Measurements from ENCODE around the gene MALAT1. TPM values are rescaled to one million over a fixed set of nuclear protein-coding genes. Genes with fewer than 3 reads are reported as not detected.
A peak's percentile ranks its signal among the peaks of the same experiment; 100 is the strongest.
"Not testable (repeated sequence)": the region's sequence is repeated elsewhere in the genome, so short reads cannot be mapped to it uniquely, and the experiment has no call there.

Gene MALAT1
- total RNA-seq, 2 donors from 2014 or later, result 6,610 to 7,236 TPM

DNA sequence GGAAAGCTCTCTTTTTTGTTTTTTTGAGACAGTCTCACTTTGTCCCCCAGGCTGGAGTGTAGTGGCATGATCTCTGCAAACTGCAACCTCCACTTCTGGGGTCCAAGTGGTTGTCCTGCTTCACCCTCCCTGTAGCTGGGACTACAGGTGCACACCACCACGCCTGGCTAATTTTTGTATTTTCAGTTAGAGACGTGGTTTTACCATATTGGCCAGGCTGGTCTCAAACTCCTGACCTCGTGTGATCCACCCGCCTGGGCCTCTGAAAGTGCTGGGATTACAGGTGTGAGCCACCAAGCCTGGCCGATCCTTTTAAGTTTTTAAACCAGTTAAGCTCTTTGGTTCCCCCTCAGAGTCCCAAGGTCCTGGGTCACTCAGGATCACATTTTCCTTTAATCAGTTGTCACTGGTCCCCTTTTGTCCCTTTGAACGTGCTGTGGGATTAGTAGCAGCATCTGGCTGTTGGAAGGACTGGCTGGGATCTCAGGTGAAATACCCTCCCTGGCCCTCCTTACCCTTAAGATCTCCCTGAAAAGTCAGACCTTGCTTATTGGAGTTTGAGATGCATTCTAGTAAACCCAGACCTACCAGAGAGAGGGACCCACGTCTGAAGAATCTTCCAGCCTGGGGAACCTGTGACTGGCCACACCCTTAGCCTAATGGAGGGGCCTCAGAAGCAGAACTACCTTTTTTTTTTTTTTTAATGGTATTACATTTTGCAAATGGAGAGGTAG, 8.1 kb downstream of the MALAT1 start:
- Mint-ChIP-seq H3K4me1 (ENCODE audit: low read depth in 2 of 2) (peaks cover 56 to 57% of the 10 kb centered on the region in 2 donors), H3K36me3 (peaks cover 31% of the 10 kb centered on the region), H3K27ac (no peak overlapping the region), H3K27me3 (no peaks in the 10 kb centered on the region), H3K9me3 (no peaks in the 10 kb centered on the region), H3K4me3 (no peak overlapping the region)
- peak in 1 of 2 donors; percentile 9 for ATAC-seq
- no peak for DNase-seq (ENCODE audit: low spot score)

GRCh38 chr11:65512311-65512710, 13.5 kb downstream of the MALAT1 start:
- not testable (repeated sequence) for DNase-seq (ENCODE audit: low spot score); H3K9me3 Mint-ChIP-seq; ATAC-seq; H3K27me3 Mint-ChIP-seq; H3K36me3 Mint-ChIP-seq; H3K4me3 Mint-ChIP-seq; H3K27ac Mint-ChIP-seq
- H3K4me1 Mint-ChIP-seq (ENCODE audit: low read depth in 2 of 2), result peaks cover 19 to 22% of the 10 kb centered on the region in 2 donors

- Mint-ChIP-seq H3K4me3 (no peak overlapping the region), H3K9me3 (no peaks in the 10 kb centered on the region)
Observed at GRCh38 chr11:65516135-65516968, 17.5 kb downstream of the MALAT1 start.

DNA sequence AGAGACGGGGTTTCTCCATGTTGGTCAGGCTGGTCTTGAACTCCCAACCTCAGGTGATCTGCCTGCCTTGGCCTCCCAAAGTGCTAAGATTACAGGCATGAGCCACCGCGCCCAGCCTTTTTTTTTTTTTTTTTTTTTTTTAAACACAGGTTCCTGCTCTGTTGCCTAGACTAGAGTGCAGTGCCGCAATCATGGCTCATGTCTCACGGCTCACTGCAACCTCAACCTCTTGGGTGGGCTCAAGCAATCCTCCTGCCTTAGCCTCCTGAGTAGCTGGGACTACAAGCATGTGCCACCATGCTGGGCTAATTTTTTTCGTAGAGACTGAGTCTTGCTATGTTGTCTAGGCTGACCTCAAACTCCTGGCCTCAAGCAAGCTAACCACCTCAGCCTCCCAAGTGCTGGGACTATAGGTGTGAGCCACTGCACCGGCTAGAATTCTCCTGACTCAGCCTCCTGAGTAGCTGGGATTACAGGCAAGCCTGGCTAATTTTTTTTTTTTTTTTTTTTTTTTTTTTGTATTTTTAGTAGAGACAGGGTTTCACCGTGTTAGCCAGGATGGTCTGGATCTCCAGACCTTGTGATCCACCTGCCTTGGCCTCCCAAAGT, 20.2 kb downstream of the MALAT1 start:
- H3K9me3 Mint-ChIP-seq; H3K27ac Mint-ChIP-seq; DNase-seq (ENCODE audit: low spot score); H3K4me3 Mint-ChIP-seq; ATAC-seq; H3K36me3 Mint-ChIP-seq; H3K27me3 Mint-ChIP-seq: not testable (repeated sequence)
- H3K4me1 Mint-ChIP-seq (ENCODE audit: low read depth in 2 of 2), result peaks cover 21 to 23% of the 10 kb centered on the region in 2 donors

More at GRCh38 chr11:65516135-65516968, 17.5 kb downstream of the MALAT1 start:
- Mint-ChIP-seq H3K27ac (peak overlapping the region; percentile 14 to 17), H3K36me3 (no peaks in the 10 kb centered on the region), H3K27me3 (no peaks in the 10 kb centered on the region), H3K4me1 (ENCODE audit: low read depth in 2 of 2) (peaks cover 8 to 9% of the 10 kb centered on the region in 2 donors)
- DNase-seq (ENCODE audit: low spot score) (no peak), ATAC-seq (peak in 1 of 2 donors; percentile 48)

GRCh38 chr11:65521777-65522521, 23.1 kb downstream of the MALAT1 start:
- Mint-ChIP-seq H3K4me1 (ENCODE audit: low read depth in 2 of 2) (peaks cover 18 to 27% of the 10 kb centered on the region in 2 donors), H3K27ac (peak overlapping the region in 1 of 2 donors; percentile 51)
- not testable (repeated sequence) for H3K36me3 Mint-ChIP-seq; DNase-seq (ENCODE audit: low spot score); ATAC-seq; H3K4me3 Mint-ChIP-seq; H3K9me3 Mint-ChIP-seq; H3K27me3 Mint-ChIP-seq

GRCh38 chr11:65522718-65523630, 24.1 kb downstream of the MALAT1 start:
- not testable (repeated sequence) for ATAC-seq; DNase-seq (ENCODE audit: low spot score); H3K9me3 Mint-ChIP-seq; H3K27me3 Mint-ChIP-seq; H3K36me3 Mint-ChIP-seq
- peak overlapping the region in 1 of 2 donors; percentile 52 for H3K27ac Mint-ChIP-seq
- peaks cover 18 to 29% of the 10 kb centered on the region in 2 donors for H3K4me1 Mint-ChIP-seq (ENCODE audit: low read depth in 2 of 2)
- peak overlapping the region; percentile 38 for H3K4me3 Mint-ChIP-seq

DNA sequence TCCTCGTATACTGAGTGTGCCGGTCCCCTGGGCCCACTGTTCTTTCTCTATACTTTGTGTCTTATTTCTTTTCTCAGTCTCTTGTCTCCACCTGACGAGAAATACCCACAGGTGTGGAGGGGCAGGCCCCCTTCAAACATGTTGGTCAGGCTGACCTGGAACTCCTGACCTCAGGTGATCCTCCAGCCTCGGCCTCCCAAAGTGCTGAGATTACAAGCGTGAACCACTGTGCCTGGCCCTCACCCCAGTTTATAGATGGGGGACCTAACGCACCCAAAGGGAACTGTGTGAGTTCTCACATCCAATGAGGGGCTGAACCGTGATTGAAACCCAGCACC, 24.8 kb downstream of the MALAT1 start:
- Mint-ChIP-seq H3K4me1 (ENCODE audit: low read depth in 2 of 2) (peaks cover 19 to 29% of the 10 kb centered on the region in 2 donors), H3K27ac (peak overlapping the region in 1 of 2 donors; percentile 52)
- not testable (repeated sequence) for H3K36me3 Mint-ChIP-seq; H3K27me3 Mint-ChIP-seq; H3K9me3 Mint-ChIP-seq; DNase-seq (ENCODE audit: low spot score); H3K4me3 Mint-ChIP-seq; ATAC-seq

DNA sequence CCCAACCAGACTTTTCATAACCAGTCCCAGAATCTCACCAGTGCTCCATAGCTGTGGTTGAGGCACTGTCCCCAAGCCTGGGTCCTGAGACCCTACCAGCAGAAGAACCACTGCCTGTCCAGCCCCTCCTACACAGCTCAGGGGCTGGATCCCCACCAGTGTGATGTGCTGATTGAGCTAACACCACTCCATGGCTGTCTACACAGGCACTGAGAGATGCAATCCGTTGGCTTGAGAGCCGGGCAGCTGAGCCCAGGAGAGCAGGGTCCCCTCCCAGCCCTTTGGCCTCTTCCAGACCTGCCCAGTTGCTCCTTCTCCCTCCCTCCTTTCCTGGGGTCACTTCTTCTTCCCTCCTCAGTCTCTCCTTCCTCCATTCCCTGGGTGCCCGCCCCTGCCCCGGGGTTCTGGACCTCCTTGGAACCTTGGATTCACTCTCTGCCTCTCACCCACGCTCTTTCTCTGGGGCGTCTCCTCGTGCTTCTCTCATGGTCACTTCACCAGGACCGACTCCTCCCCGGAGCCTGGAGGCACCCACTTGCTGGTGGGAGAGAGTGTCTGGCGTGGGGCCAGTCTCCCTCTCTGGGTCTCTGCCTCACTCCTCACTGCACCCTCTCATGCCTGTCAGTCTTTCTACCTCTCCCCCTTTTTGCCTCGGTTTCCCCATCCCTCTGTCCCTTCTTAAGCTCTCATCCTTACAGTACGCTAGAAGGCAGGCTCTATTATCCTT, 25.3 kb downstream of the MALAT1 start:
- Mint-ChIP-seq H3K27me3 (no peaks in the 10 kb centered on the region), H3K4me1 (ENCODE audit: low read depth in 2 of 2) (peaks cover 23 to 32% of the 10 kb centered on the region in 2 donors), H3K4me3 (peak overlapping the region; percentile 38), H3K9me3 (no peaks in the 10 kb centered on the region), H3K27ac (peak overlapping the region; percentile 35 to 52), H3K36me3 (no peaks in the 10 kb centered on the region)
- ATAC-seq, result peak in 1 of 2 donors; percentile 1
- no peak for DNase-seq (ENCODE audit: low spot score)

DNA sequence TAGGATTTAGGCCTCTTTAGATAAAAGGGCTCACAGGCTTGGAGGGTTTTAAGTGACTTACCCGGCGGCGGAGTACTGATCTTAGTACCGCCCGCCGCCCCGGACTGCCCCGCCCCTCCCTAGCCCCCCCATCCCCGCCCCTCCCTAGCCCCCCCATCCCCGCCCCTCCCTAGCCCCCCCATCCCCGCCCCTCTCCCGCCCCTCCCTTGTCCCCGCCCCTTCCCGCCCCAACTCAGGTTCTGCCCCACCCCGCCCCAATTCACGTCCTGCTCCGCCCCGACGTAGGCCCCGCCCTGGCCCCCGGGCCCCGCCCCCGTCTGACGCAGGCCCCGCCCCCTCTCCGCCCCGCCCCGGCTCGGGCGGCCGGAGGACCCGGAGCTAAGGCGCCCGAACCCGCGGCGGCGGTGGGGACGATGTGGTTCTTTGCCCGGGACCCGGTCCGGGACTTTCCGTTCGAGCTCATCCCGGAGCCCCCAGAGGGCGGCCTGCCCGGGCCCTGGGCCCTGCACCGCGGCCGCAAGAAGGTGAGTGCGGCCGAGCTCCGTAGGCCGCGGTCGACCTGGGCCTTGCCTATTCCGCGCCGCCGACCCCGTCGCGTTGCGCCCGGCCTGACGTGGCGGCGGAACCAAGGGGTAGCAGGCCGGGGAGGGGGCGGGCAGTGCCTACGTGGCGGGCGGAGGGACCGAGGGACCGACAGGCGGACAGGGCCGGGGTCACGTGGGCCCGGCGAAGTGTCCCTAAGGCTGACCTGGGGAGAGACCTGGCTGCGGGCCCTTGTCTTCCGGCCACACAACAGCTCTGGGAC, 26.1 kb downstream of the MALAT1 start, which contains the start of gene SCYL1:
SCYL1 (plus strand) TSS at position 343 of the 805 bp plus-strand sequence; CDS start at position 414, 71 bp downstream.
- Mint-ChIP-seq H3K27ac (peak within 1 kb of the TSS; percentile 60 to 89), H3K9me3 (no peaks in the 10 kb centered on the region), H3K36me3 (no peaks in the 10 kb centered on the region), H3K27me3 (no peaks in the 10 kb centered on the region), H3K4me3 (peak within 1 kb of the TSS; percentile 92), H3K4me1 (ENCODE audit: low read depth in 2 of 2) (peaks cover 23 to 34% of the 10 kb centered on the region in 2 donors)
- ATAC-seq (peak; percentile 98), DNase-seq (ENCODE audit: low spot score) (peak; percentile 84)

- DNase-seq (ENCODE audit: low spot score) (no peak), ATAC-seq (no peak)
- H3K9me3 Mint-ChIP-seq, result no peaks in the 10 kb centered on the region
- peak overlapping the region; percentile 60 to 89 for H3K27ac Mint-ChIP-seq
- peaks cover 23 to 34% of the 10 kb centered on the region in 2 donors for H3K4me1 Mint-ChIP-seq (ENCODE audit: low read depth in 2 of 2)
- H3K27me3 Mint-ChIP-seq, result no peaks in the 10 kb centered on the region
- H3K36me3 Mint-ChIP-seq, result no peaks in the 10 kb centered on the region
- H3K4me3 Mint-ChIP-seq, result peak overlapping the region; percentile 92
Observed at GRCh38 chr11:65525546-65526480, 27.0 kb downstream of the MALAT1 start.
